CD14-positive monocyte (primary cell): ENCODE results near the gene CRYBG1. TPM values are rescaled to one million over a fixed set of nuclear protein-coding genes. Genes with fewer than 3 reads are reported as not detected.
A peak's percentile ranks its signal among the peaks of the same experiment; 100 is the strongest.

Experiments
- DNase-seq, 3 donors: peaks; one replicate each; pipeline ENCODE4 v3.0.0-alpha.2; 2011 to 2022
- H2AFZ ChIP-seq: 2 replicates; pipeline ENCODE4 v1.6.0; 2012; ENCODE audit warnings: mild to moderate bottlenecking, low read depth, low read length, inconsistent platforms; ENCODE audit not compliant: insufficient read depth, poor library complexity, severe bottlenecking
- H3K27ac ChIP-seq, 2 donors: 1 replicate in 1 of 2; 2 replicates in 1 of 2; pipeline ENCODE4 v1.5.1; 2012 to 2013; ENCODE audit warnings: low read length in 2 of 2, control low read depth in 1 of 2, inconsistent platforms in 1 of 2, low read depth in 1 of 2, mild to moderate bottlenecking in 1 of 2
- H3K27me3 ChIP-seq, 2 donors: one replicate each; pipeline versions ENCODE4 v1.6.0 to v1.6.1; 2011 to 2013; ENCODE audit warnings: low read length in 2 of 2; ENCODE audit not compliant: control insufficient read depth in 2 of 2, insufficient read depth in 2 of 2
- H3K36me3 ChIP-seq, 2 donors: replicated peaks in 1 of 2; 1 replicate in 1 of 2; 2 replicates in 1 of 2; pipeline versions ENCODE4 v1.5.1 to v1.6.1; 2012 to 2013; ENCODE audit warnings: low read length in 2 of 2, control low read depth in 1 of 2, inconsistent platforms in 1 of 2, mild to moderate bottlenecking in 1 of 2; ENCODE audit not compliant: insufficient read depth in 2 of 2, control insufficient read depth in 1 of 2
- H3K4me1 ChIP-seq, 2 donors: 1 replicate in 1 of 2; 2 replicates in 1 of 2; pipeline versions ENCODE4 v1.5.1 to v1.6.1; 2012 to 2013; ENCODE audit warnings: low read length in 2 of 2, control low read depth in 1 of 2, inconsistent platforms in 1 of 2, mild to moderate bottlenecking in 1 of 2, moderate library complexity in 1 of 2; ENCODE audit not compliant: insufficient read depth in 2 of 2, control insufficient read depth in 1 of 2
- H3K4me2 ChIP-seq: replicated peaks from 2 replicates; pipeline ENCODE3; 2012; ENCODE audit warnings: low read length, moderate library complexity, mild to moderate bottlenecking; ENCODE audit not compliant: poor library complexity, severe bottlenecking; ENCODE audit errors: extremely low read depth
- H3K4me3 ChIP-seq, 3 experiments: fragments of 200-600 bp in 1 of 3; sonication (generic) in 1 of 3; replicated peaks in 1 of 3; 1 replicate in 2 of 3; 2 replicates in 1 of 3; pipeline ENCODE4 v1.5.1; 2011 to 2013; ENCODE audit warnings: low read length in 3 of 3, mild to moderate bottlenecking in 3 of 3, control low read depth in 2 of 3, low read depth in 2 of 3, inconsistent platforms in 1 of 3, moderate library complexity in 1 of 3
- H3K79me2 ChIP-seq: 2 replicates; pipeline ENCODE4 v1.6.0; 2012; ENCODE audit warnings: mild to moderate bottlenecking, control low read depth, inconsistent platforms, low read length, moderate library complexity; ENCODE audit not compliant: insufficient read depth
- H3K9ac ChIP-seq: 2 replicates; pipeline ENCODE4 v1.6.0; 2017; ENCODE audit warnings: low read length, mild to moderate bottlenecking; ENCODE audit not compliant: insufficient read depth, poor library complexity, severe bottlenecking
- H3K9me3 ChIP-seq, 2 donors: replicated peaks in 1 of 2; 1 replicate in 1 of 2; 2 replicates in 1 of 2; pipeline versions ENCODE4 v1.5.1 to v1.6.1; 2012 to 2013; ENCODE audit warnings: low read length in 2 of 2, control low read depth in 1 of 2; ENCODE audit not compliant: control insufficient read depth in 1 of 2, insufficient read depth in 1 of 2
- H4K20me1 ChIP-seq: 2 replicates; pipeline ENCODE4 v1.6.0; 2012; ENCODE audit warnings: mild to moderate bottlenecking, low read length, control low read depth, moderate library complexity; ENCODE audit not compliant: insufficient read depth
- H3K27ac Mint-ChIP-seq, 7 donors: one replicate each; pipeline ENCODE4 v1.8.0; 2020; ENCODE audit warnings: mild to moderate bottlenecking in 7 of 7, mixed read lengths in 7 of 7, moderate library complexity in 6 of 7, inconsistent platforms in 2 of 7
- H3K27me3 Mint-ChIP-seq, 3 donors: one replicate each; pipeline ENCODE4 v1.8.0; 2021 to 2022; ENCODE audit warnings: low read depth in 3 of 3, mild to moderate bottlenecking in 3 of 3, mixed read lengths in 3 of 3, moderate library complexity in 3 of 3, inconsistent platforms in 1 of 3
- H3K36me3 Mint-ChIP-seq, 2 donors: one replicate each; pipeline ENCODE4 v1.8.0; 2020; ENCODE audit warnings: mixed read lengths in 2 of 2, inconsistent platforms in 1 of 2, mild to moderate bottlenecking in 1 of 2
- H3K4me1 Mint-ChIP-seq: one replicate; pipeline ENCODE4 v1.8.0; 2020; ENCODE audit warnings: mild to moderate bottlenecking, mixed read lengths
- H3K4me3 Mint-ChIP-seq, 2 donors: one replicate each; pipeline ENCODE4 v1.8.0; 2020; ENCODE audit warnings: mild to moderate bottlenecking in 2 of 2, mixed read lengths in 2 of 2, moderate library complexity in 1 of 2
- H3K9me3 Mint-ChIP-seq, 7 donors: one replicate each; pipeline ENCODE4 v1.8.0; 2020 to 2022; ENCODE audit warnings: mixed read lengths in 7 of 7, mild to moderate bottlenecking in 6 of 7, moderate library complexity in 6 of 7, inconsistent platforms in 2 of 7
- CTCF ChIP-seq: fragments of 200-600 bp; IDR thresholded peaks from one replicate; pipeline ENCODE4 v1.8.0; 2022; ENCODE audit warnings: antibody characterized with exemption, mild to moderate bottlenecking
- WGBS: methylation state at CpG from one replicate; pipeline ENCODE4 v1.1.5; 2013; ENCODE audit warnings: missing lambda C conversion rate; ENCODE audit not compliant: insufficient coverage; 5-methylcytosine and 5-hydroxymethylcytosine counted together
- intact Hi-C, 2 donors: fragments of 100-400 bp; cut with micrococcal nuclease; formaldehyde crosslinking; loops; one replicate each; pipeline versions ENCODE4 v1.15.0 to v1.15.1; 2023
- polyA plus RNA-seq, 3 donors: library from polyadenylated mRNA; depleted of rRNA in 1 of 3; unstranded in 2 of 3; stranded (reverse) in 1 of 3; fragments of 300-500 nt in 2 of 3; fragments of >200 nt in 1 of 3; fragmentation: Illumina TruSeq in 2 of 3; gene quantifications; 1 replicate in 2 of 3; 2 replicates in 1 of 3; pipeline ENCODE4 v1.2.3, GENCODE V29; 2012 to 2021

Gene CRYBG1
- polyA plus RNA-seq, 3 donors, result 7.9 to 11.9 (median 11.1) TPM

GRCh38 chr6:106446287-106446885 lies 85.9 kb downstream of the CRYBG1 start:
- DNase-seq, result peak in 1 of 3 donors; percentile 38
- Histone ChIP-seq H3K27me3 (peaks cover 4 to 9% of the 10 kb centered on the region in 2 donors), H3K27ac (peak overlapping the region in 1 of 2 donors; percentile 3), H3K9me3 (no peaks in the 10 kb centered on the region), H3K79me2 (peaks cover 7% of the 10 kb centered on the region), H3K4me3 (no peak overlapping the region), H3K4me1 (peaks cover 40% of the 10 kb centered on the region in 2 donors), H3K9ac (no peak overlapping the region), H3K36me3 (no peaks in the 10 kb centered on the region), H4K20me1 (no peaks in the 10 kb centered on the region), H3K4me2 (no peak overlapping the region), H2AFZ (no peak overlapping the region)
- peak; percentile 79 for TF ChIP-seq CTCF
- Mint-ChIP-seq H3K4me3 (no peak overlapping the region), H3K36me3 (no peaks in the 10 kb centered on the region), H3K27me3 (peaks cover 3 to 12% (median 5%) of the 10 kb centered on the region in 3 donors), H3K27ac (no peak overlapping the region), H3K4me1 (peaks cover 41% of the 10 kb centered on the region), H3K9me3 (no peaks in the 10 kb centered on the region)
- intact Hi-C loops, result loop anchor here (5.0 to 10.0 kb wide), 7 partner anchors 61 to 1008 kb away; partner anchors contain the start of genes ATG5 (in 2 of the 2), BEND3 (in 1 of the 2), PDSS2 (in 1 of the 2) and QRSL1 (in 1 of the 2)
- WGBS, result no CpG with 5 or more reads among the region's 4 CpGs

DNA sequence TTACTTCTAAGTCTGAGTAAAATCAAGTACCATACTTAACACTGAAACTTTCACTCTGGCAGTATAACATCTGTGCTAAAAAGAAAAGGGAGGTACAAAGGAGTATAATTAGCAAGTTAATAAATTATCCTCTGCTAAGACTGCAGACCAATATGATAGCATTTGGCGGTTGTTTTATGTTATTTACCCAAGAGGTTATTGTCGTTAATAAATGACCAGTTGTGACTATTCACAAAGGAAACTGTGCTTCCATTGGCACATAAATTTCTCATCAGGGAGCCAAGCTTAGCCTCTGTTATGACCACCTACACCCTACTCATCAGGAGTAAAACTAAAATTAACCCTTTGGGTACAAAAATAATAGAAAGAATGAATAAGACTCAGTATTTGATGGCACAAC lies 86.5 kb downstream of the CRYBG1 start:
- WGBS, result no CpG with 5 or more reads among the region's 2 CpGs
- H3K36me3 Mint-ChIP-seq, result no peaks in the 10 kb centered on the region
- peaks cover 7% of the 10 kb centered on the region for H3K79me2 ChIP-seq
- no peaks in the 10 kb centered on the region for H3K9me3 Mint-ChIP-seq
- intact Hi-C loops, result loop anchor here (5.0 to 10.0 kb wide), 7 partner anchors 60 to 1008 kb away; partner anchors contain the start of genes ATG5 (in 2 of the 2), BEND3 (in 1 of the 2), PDSS2 (in 1 of the 2) and QRSL1 (in 1 of the 2)
- DNase-seq, result no peak
- no peaks in the 10 kb centered on the region for H4K20me1 ChIP-seq
- H3K4me1 ChIP-seq, result peaks cover 43% of the 10 kb centered on the region in 2 donors
- peaks cover 3 to 11% (median 5%) of the 10 kb centered on the region in 3 donors for H3K27me3 Mint-ChIP-seq
- H3K27ac Mint-ChIP-seq, result no peak overlapping the region
- no peak overlapping the region for H3K4me3 ChIP-seq
- H3K36me3 ChIP-seq, result no peaks in the 10 kb centered on the region
- no peak for TF ChIP-seq CTCF
- H3K9me3 ChIP-seq, result no peaks in the 10 kb centered on the region
- H3K27me3 ChIP-seq, result peaks cover 4 to 8% of the 10 kb centered on the region in 2 donors
- no peak overlapping the region for H3K4me2 ChIP-seq
- peaks cover 44% of the 10 kb centered on the region for H3K4me1 Mint-ChIP-seq
- H3K4me3 Mint-ChIP-seq, result no peak overlapping the region
- H3K27ac ChIP-seq, result peak overlapping the region in 1 of 2 donors; percentile 3
- H3K9ac ChIP-seq, result no peak overlapping the region
- no peak overlapping the region for H2AFZ ChIP-seq
